Adrenal gland (tissue), 5 donors: Measurements from ENCODE around the gene WIPF3.
A peak's percentile ranks its signal among the peaks of the same experiment; 100 is the strongest.

Source experiments
- CTCF ChIP-seq, 6 experiments: fragments of 450-650 bp in 4 of 6; fragments of 200-600 bp in 2 of 6; sonication (generic) in 1 of 6; IDR thresholded peaks; 1 replicate in 5 of 6; 2 replicates in 1 of 6; pipeline versions ENCODE4 v1.5.1 to v1.8.0; 2016 to 2021; ENCODE audit warnings: antibody characterized with exemption in 6 of 6, mild to moderate bottlenecking in 2 of 6, moderate library complexity in 1 of 6
- POLR2A ChIP-seq, 2 donors: fragments of 450-650 bp; IDR thresholded peaks; one replicate each; pipeline ENCODE4 v1.6.1; 2017; ENCODE audit warnings: antibody characterized with exemption in 2 of 2, mild to moderate bottlenecking in 2 of 2, moderate library complexity in 1 of 2
- donor health status: DM: no; HTN: no; CAD: no.

GRCh38 chr7:29806995-29807841, 910 bp downstream of the WIPF3 start:
- TF ChIP-seq POLR2A (IDR thresholded peaks at IDR 0.05) (peak in 1 of 2 donors; percentile 21), CTCF (IDR thresholded peaks at IDR 0.05) (peak; percentile 14 to 53 (median 34))
